B cell (primary cell): ENCODE data around the gene SAPCD2. TPM values are rescaled to one million over a fixed set of nuclear protein-coding genes. Genes with fewer than 3 reads are reported as not detected.

ENCODE experiments used
- ATAC-seq: fragments of 200-7000 bp; cut with Tn5 transposase; one replicate; pipeline ENCODE4 v1.10.0; 2021; ENCODE audit warnings: low read depth, mild to moderate bottlenecking, moderate number of reproducible peaks, moderate library complexity
- CTCF ChIA-PET: fragments of 350-600 bp; sonication (Branson Sonifier 250); formaldehyde crosslinking; loops from one replicate; lab custom pipeline; 2021; ENCODE audit warnings: antibody characterized with exemption, inconsistent platforms; lab: Charles Lee
- POLR2A ChIA-PET: fragments of 350-600 bp; sonication (Branson Sonifier 250); formaldehyde crosslinking; loops from one replicate; lab custom pipeline; 2021; ENCODE audit warnings: antibody characterized with exemption; lab: Charles Lee
- DNase-seq: peaks from one replicate; pipeline ENCODE4 v3.0.0; 2013
- H2AFZ ChIP-seq: 2 replicates; pipeline ENCODE4 v1.6.1; 2012; ENCODE audit warnings: mild to moderate bottlenecking, low read depth, low read length; ENCODE audit not compliant: insufficient read depth, poor library complexity, severe bottlenecking
- H3K27ac ChIP-seq, 2 donors: 1 replicate in 1 of 2; 2 replicates in 1 of 2; pipeline ENCODE4 v1.5.1; 2012 to 2013; ENCODE audit warnings: low read length in 2 of 2, mild to moderate bottlenecking in 2 of 2, moderate library complexity in 1 of 2
- H3K27me3 ChIP-seq, 4 experiments: fragments of 200-600 bp in 1 of 4; sonication (generic) in 1 of 4; replicated peaks in 1 of 4; 1 replicate in 2 of 4; 2 replicates in 2 of 4; pipeline versions ENCODE4 v1.6.1 to v1.7.0; 2013 to 2016; ENCODE audit warnings: low read length in 3 of 4, mild to moderate bottlenecking in 2 of 4, mixed read lengths in 1 of 4, moderate library complexity in 1 of 4; ENCODE audit not compliant: insufficient read depth in 4 of 4, control insufficient read depth in 3 of 4; ENCODE audit errors: control extremely low read depth in 1 of 4
- H3K36me3 ChIP-seq, 2 experiments: replicated peaks in 1 of 2; 1 replicate in 1 of 2; 2 replicates in 1 of 2; pipeline versions ENCODE4 v1.6.1 to v1.7.1; 2013; ENCODE audit warnings: low read length in 1 of 2; ENCODE audit not compliant: insufficient read depth in 2 of 2, control insufficient read depth in 1 of 2; ENCODE audit errors: control extremely low read depth in 1 of 2, extremely low read depth in 1 of 2
- H3K4me1 ChIP-seq, 2 donors: fragments of 200-600 bp in 1 of 2; sonication (generic) in 1 of 2; 1 replicate in 1 of 2; 2 replicates in 1 of 2; pipeline versions ENCODE4 v1.5.1 to v1.6.1; 2013 to 2017; ENCODE audit warnings: low read length in 2 of 2; ENCODE audit not compliant: control insufficient read depth in 2 of 2, insufficient read depth in 2 of 2
- H3K4me2 ChIP-seq: replicated peaks from 2 replicates; pipeline ENCODE3; 2012; ENCODE audit warnings: mild to moderate bottlenecking, low read depth, low read length; ENCODE audit not compliant: poor library complexity, severe bottlenecking
- H3K4me3 ChIP-seq, 5 experiments: fragments of 200-600 bp in 1 of 5; sonication (generic) in 1 of 5; 1 replicate in 3 of 5; 2 replicates in 2 of 5; pipeline versions ENCODE4 v1.5.1 to v1.7.0; 2011 to 2016; ENCODE audit warnings: low read length in 4 of 5, mild to moderate bottlenecking in 4 of 5, low read depth in 2 of 5, control low read depth in 1 of 5, moderate library complexity in 1 of 5; ENCODE audit not compliant: insufficient read depth in 1 of 5; ENCODE audit errors: control extremely low read depth in 1 of 5, extremely low read depth in 1 of 5
- H3K79me2 ChIP-seq: fragments of 200-600 bp; sonication (generic); one replicate; pipeline ENCODE4 v1.6.0; 2016; ENCODE audit warnings: low read length; ENCODE audit not compliant: control insufficient read depth, insufficient read depth
- H3K9ac ChIP-seq: fragments of 200-600 bp; sonication (generic); 2 replicates; pipeline ENCODE4 v1.6.1; 2017; ENCODE audit warnings: mild to moderate bottlenecking, low read length, moderate library complexity
- H3K9me3 ChIP-seq, 3 donors: one replicate each; pipeline versions ENCODE4 v1.6.1 to v1.7.1; 2013; ENCODE audit warnings: low read length in 2 of 3; ENCODE audit not compliant: control insufficient read depth in 2 of 3, insufficient read depth in 1 of 3; ENCODE audit errors: control extremely low read depth in 1 of 3
- H4K20me1 ChIP-seq: 2 replicates; pipeline ENCODE4 v1.6.0; 2012; ENCODE audit warnings: mild to moderate bottlenecking, low read length; ENCODE audit not compliant: insufficient read depth, control insufficient read depth, poor library complexity, severe bottlenecking
- H3K27ac Mint-ChIP-seq: one replicate; pipeline ENCODE4 v1.8.0; 2021; ENCODE audit warnings: mixed read lengths
- H3K27me3 Mint-ChIP-seq: one replicate; pipeline ENCODE4 v1.8.0; 2021; ENCODE audit warnings: mixed read lengths
- H3K4me1 Mint-ChIP-seq: one replicate; pipeline ENCODE4 v1.8.0; 2021; ENCODE audit warnings: mixed read lengths
- H3K4me3 Mint-ChIP-seq: one replicate; pipeline ENCODE4 v1.8.0; 2021; ENCODE audit warnings: mixed read lengths
- H3K9me3 Mint-ChIP-seq: one replicate; pipeline ENCODE4 v1.8.0; 2022; ENCODE audit warnings: mixed read lengths; ENCODE audit not compliant: insufficient read depth
- CTCF ChIP-seq: fragments of 200-600 bp; IDR thresholded peaks from one replicate; pipeline ENCODE4 v1.8.0; 2022; ENCODE audit warnings: antibody characterized with exemption, mild to moderate bottlenecking
- EZH2 ChIP-seq: IDR thresholded peaks from 2 replicates; pipeline ENCODE4 v1.6.1; 2012; ENCODE audit warnings: borderline replicate concordance, low read depth, mild to moderate bottlenecking, moderate library complexity, low read length; ENCODE audit not compliant: insufficient read depth, poor library complexity, severe bottlenecking
- WGBS: methylation state at CpG from one replicate; pipeline ENCODE4 v1.1.5; 2013; ENCODE audit warnings: missing lambda C conversion rate; ENCODE audit not compliant: insufficient coverage; 5-methylcytosine and 5-hydroxymethylcytosine counted together
- intact Hi-C: fragments of 100-400 bp; cut with micrococcal nuclease; formaldehyde crosslinking; loops from one replicate; pipeline ENCODE4 v1.10.0; 2022
- polyA plus RNA-seq: library from polyadenylated mRNA; depleted of rRNA; stranded (reverse); fragments of >200 nt; gene quantifications from 2 replicates; pipeline ENCODE4 v1.2.3, GENCODE V29; 2012
- total RNA-seq, 2 donors: library from RNA; stranded (reverse); fragments of 120-200 nt in 1 of 2; gene quantifications; 1 replicate in 1 of 2; 2 replicates in 1 of 2; pipeline versions ENCODE4 v1.2.3 to v1.2.4, GENCODE V29; 2013 to 2022

Gene SAPCD2
- total and polyA plus RNA-seq, 2 donors (not counting 1 experiment from before 2014, with no cell fraction given): 0.39 to 0.69 TPM

- ATAC-seq: no peak
- 94% methylated on average over 37 of the region's 37 CpGs for WGBS
- TF ChIP-seq CTCF (no peak), EZH2 (no peak)
- H3K9ac ChIP-seq: no peak overlapping the region
- Mint-ChIP-seq H3K27me3 (no peaks in the 10 kb centered on the region), H3K27ac (no peak overlapping the region), H3K9me3 (no peaks in the 10 kb centered on the region), H3K4me3 (no peak overlapping the region), H3K4me1 (no peaks in the 10 kb centered on the region)
- peaks cover 0 to 78% of the 10 kb centered on the region in 2 experiments for H3K36me3 ChIP-seq
- H3K27me3 ChIP-seq: no peaks in the 10 kb centered on the region
- POLR2A ChIA-PET: no interaction called here
- no peak overlapping the region for H2AFZ ChIP-seq
- H3K4me1 ChIP-seq: no peaks in the 10 kb centered on the region
- H4K20me1 ChIP-seq: peaks cover 7% of the 10 kb centered on the region
- intact Hi-C loops: no loop called here
- peaks cover 11% of the 10 kb centered on the region for H3K79me2 ChIP-seq
- H3K4me3 ChIP-seq: no peak overlapping the region
- CTCF ChIA-PET: no interaction called here
- no peaks in the 10 kb centered on the region for H3K9me3 ChIP-seq
- no peak overlapping the region for H3K4me2 ChIP-seq
- DNase-seq: no peak
- no peak overlapping the region for H3K27ac ChIP-seq
Observed at GRCh38 chr9:137103206-137103999, 33.0 kb upstream of the SAPCD2 start.

DNA sequence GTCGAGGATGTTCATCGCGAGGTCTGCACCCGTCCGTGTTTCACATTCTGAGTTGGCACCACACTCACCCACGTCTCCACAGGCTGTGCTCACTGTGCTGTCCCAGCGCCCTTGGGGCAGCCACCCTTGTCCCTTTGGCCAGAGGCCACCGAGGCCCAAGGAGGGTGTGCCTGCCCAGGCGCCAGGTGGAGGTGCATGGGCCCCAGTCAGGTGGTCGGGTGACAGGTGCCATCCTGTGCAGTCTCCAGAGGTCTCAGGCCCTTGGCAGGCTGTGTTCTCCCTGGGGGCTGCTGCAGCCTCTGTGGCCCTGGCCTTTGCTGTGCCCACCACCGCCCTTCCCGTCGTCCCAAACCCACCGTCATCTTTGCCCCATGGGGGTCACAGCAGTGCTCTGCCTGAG lies 28.9 kb upstream of the SAPCD2 start:
- Mint-ChIP-seq H3K4me1 (peaks cover 6% of the 10 kb centered on the region), H3K27ac (no peak overlapping the region), H3K27me3 (no peaks in the 10 kb centered on the region), H3K4me3 (no peak overlapping the region), H3K9me3 (no peaks in the 10 kb centered on the region)
- Histone ChIP-seq H3K9ac (no peak overlapping the region), H3K36me3 (peaks cover 0 to 68% of the 10 kb centered on the region in 2 experiments), H3K4me1 (peaks cover 0 to 12% of the 10 kb centered on the region in 2 donors), H3K27me3 (no peaks in the 10 kb centered on the region), H4K20me1 (peaks cover 5% of the 10 kb centered on the region), H3K79me2 (no peaks in the 10 kb centered on the region), H3K4me3 (no peak overlapping the region), H3K9me3 (no peaks in the 10 kb centered on the region), H3K4me2 (no peak overlapping the region), H2AFZ (no peak overlapping the region), H3K27ac (no peak overlapping the region)
- no peak for TF ChIP-seq CTCF
- no peak for TF ChIP-seq EZH2
- intact Hi-C loops: no loop called here
- CTCF ChIA-PET: no interaction called here
- no peak for DNase-seq
- POLR2A ChIA-PET: no interaction called here
- ATAC-seq: no peak
- WGBS: 95% methylated on average over 14 of the region's 14 CpGs
